ENCODE measurements around the gene IQGAP2.
A peak's percentile ranks its signal among the peaks of the same experiment; 100 is the strongest.

IQGAP2 gene

GRCh38 chr5:76451031-76451701, 48.1 kb downstream of the IQGAP2 start:
- DNase-seq = no peak

DNA sequence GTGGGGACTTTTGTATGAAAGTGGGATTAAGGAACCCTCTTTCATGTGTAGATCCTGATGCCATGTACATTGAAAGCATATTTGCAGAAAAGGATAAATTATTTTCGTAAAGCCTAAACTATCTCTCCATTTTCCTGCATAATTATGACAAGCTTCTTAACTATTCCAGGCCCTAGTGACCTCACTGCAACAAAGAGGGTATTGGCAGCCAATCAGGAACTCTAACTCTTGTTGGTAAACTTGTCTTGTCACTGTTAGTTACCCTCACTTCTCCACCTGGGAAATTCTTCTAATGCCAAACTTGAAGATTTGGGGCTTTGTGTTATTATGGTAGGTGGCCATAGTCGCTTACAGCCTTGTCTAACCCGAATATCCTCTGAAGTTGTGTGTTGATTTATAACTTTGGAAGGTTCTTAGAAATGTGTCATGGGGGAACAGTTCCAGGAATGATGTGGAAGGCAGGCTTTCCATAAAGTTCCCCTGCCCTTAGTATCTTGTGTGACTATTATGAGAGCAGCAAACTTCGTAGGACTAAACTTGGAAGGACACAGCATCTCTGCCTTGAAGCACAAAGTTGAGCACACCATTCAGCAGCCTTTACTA, 52.5 kb downstream of the IQGAP2 start:
- no peak for DNase-seq

GRCh38 chr5:76456258-76456657, 53.2 kb downstream of the IQGAP2 start:
- DNase-seq = no peak

DNA sequence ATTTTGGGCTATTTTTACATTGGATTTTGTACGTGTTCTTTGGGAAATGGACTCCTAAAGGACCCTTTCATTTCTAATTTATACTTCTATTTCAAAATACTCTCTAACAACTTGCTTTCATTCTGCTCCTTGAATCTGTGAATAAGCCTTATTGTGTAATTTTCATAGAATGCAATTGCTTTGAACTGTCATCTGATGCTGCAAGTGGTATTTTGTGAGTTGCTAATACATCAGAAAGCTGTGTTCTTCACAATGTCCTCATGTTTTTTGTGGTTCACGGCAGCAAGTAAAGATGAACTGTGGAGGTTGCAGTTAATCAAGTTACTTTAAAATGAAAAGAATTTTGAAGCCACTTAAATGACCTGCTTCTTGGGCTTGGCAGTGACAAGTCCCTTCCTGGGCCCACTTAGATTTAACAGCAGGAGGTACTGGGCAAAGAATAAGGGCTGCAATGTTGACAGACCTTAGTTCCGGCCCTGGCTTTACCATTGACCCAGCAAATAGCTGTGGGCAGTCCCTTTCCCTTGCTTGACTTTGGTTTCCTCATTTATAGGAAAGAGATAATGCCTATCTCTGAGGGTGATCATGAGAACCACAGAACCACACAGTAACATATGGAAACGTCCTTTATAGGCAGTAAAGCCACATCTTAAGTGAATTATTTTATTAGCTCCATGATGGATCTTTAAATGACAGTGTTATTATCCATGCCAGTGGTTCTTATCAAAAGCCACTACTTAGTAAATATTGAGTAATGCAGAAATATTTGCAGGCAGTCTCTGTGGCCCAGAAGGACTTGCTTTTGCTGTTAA, 54.8 kb downstream of the IQGAP2 start:
- DNase-seq = peak; percentile 8

- DNase-seq = no peak
Measured at GRCh38 chr5:76458486-76458830, 55.4 kb downstream of the IQGAP2 start.

DNA sequence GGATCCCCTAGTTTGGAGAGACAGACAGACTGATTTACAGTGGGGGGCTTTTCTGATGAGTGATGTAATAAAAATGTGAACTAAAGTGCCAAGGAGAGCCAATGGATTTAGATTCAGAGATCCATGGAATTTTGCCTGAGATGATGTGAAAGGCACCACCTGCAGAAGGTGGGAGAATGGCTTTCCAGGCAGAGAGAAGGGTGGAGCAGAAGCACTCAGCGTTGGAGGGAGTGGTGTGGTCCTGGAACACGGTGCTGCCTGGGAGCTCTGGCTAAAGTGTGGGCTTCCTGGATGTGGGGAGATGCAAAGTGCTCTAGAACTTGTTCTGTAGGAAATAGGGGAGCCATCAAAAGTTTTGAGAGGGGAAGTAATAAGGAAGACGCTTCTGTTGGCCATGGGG, 57.0 kb downstream of the IQGAP2 start:
- DNase-seq = no peak

DNA sequence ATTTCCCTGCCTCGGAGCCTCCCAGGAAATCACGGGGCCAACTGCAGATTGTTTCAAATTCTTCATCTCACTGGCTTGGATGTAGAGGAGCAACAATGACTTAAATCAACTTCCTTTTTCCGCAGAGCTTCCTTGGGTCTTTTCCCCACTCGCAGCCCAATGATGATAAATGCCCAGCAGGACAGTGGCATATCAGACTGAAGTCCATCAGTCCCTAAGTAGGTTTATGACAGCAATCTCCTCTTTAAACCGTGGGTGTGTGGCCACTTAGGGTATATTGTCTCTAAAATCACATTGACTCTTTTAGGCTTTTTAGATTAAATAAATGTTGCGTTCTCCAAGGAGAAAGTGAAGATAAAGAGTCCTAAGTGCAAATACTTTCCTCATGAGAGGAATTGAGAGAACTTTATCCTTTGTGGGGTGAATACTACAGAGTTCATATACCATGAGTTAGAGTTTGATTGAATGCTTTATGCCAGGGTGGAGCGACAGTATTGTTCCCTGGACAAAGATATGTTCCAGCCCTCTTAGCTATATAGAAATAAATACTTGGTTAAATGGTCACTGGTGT, 59.1 kb downstream of the IQGAP2 start:
- DNase-seq = no peak

- DNase-seq = no peak
Measured at GRCh38 chr5:76467216-76467615, 64.1 kb downstream of the IQGAP2 start.

DNA sequence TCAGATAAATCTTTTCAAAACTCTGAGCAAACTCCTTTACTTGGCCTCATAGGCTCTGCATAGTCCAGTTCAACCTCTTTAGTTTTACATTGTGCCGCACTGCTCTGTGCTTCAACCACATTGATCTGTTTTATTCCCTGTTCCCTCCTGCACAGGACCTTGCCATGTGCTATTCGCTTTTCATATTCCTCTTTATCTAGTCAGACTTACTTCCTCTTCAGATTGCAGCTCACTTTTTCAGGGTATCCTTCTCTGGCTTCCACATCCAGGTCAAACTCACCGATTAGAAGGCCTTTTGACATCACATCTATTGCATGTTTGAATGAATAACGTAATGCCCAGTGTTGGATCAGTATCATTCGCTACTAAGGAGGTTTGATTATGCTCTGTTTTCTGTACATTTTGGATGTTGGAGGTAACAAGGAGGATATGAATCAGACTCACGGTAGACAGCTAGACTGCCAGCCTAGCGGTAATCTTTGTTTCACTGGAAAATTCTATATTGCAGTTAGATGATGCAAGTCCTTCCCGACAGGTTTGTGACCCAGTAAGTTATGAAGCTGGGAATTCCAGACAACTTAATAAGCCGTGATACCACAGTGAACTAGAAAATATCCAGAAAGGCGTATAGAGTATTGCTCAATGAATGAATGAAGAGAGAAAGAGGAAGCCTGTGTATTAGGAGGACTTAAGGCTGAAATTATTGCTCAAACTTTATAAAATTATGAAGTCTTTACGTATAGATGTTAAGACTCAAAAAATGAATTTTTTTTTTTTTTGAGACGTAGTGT, 65.7 kb downstream of the IQGAP2 start:
- DNase-seq = no peak

GRCh38 chr5:76469656-76470290, 66.7 kb downstream of the IQGAP2 start:
- DNase-seq = no peak

DNA sequence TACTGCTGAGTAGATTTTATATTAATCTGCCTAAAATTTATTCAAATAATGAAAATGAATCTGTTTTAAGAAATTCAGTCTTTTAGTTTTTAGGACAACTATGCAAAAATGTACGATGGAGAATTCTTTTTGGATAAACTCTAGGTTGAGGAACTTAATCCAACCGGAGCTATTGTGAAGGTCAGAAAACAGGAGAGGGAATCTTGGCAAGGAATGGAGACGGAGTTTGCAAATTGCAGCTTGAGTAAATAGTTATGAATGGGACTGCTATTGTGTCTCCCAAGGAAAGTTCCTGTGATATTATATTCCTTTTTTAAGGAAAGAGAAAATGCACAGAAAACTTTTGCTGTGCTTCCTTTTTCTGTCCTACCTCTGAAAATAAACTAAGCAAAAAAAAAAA, 67.9 kb downstream of the IQGAP2 start:
- DNase-seq = no peak

GRCh38 chr5:76471406-76471805, 68.3 kb downstream of the IQGAP2 start:
- no peak for DNase-seq

DNA sequence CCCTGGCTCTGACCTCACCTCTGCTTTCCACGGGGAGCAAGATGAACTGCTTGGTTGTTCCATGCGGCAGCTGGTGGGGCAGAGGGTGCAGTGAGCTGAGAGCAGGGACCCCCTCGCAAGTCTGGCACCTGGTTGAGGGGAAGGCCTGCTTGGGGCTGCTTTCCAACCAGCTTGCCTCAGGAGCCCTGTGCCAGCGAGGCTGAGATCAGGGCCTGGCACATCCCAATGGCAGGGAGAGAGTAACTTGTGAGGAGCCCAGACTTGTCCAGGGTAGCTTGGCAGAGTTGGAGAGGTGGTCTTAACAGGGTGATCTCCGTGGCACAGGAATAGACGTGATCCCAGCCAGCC, 68.9 kb downstream of the IQGAP2 start:
- DNase-seq = no peak

GRCh38 chr5:76472335-76473008, 69.4 kb downstream of the IQGAP2 start:
- peak; percentile 12 for DNase-seq

GRCh38 chr5:76473009-76473336, 69.9 kb downstream of the IQGAP2 start:
- DNase-seq = no peak

- DNase-seq = no peak
Measured at GRCh38 chr5:76473661-76474060, 70.6 kb downstream of the IQGAP2 start.

- DNase-seq = no peak
Measured at GRCh38 chr5:76474377-76474776, 71.3 kb downstream of the IQGAP2 start.

DNA sequence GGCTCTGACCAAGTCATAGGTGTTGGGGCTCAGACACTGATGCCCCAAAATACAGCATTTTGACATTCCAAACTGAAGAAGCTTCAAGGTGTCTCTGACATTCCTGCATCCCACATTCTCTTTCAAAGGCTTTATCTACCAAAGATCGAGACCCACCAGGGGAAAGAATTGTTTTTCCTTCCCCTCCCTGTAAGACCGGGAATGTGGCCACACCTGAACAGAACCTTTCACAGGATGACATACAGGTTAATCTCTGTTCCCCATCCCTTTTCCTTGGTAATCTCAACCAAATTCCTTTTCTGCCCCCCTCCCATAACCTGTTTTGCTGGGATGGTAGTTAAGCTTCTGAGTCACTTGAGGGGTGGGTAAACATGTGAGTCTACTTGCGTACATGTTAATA, 72.3 kb downstream of the IQGAP2 start:
- no peak for DNase-seq

DNA sequence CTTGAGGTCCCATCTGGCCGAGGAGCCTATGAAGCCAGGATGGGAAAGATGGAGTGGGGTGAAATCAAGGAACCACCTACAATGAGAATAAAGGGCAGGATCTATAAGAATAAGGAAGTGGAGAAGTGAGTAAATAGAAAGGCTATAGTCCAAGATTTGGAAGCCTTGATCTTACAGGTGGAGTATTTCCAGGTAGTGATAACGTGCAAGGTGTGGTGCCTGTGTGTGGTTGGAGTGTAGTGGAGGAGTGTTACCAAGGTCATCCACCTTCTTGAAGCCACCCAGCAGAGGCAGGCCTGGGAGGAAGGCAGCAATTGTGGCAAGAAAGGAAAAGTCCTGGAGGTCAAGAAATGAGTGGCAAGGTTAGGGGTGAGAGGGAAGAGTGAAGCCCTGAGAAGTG, 72.9 kb downstream of the IQGAP2 start:
- DNase-seq = no peak

DNA sequence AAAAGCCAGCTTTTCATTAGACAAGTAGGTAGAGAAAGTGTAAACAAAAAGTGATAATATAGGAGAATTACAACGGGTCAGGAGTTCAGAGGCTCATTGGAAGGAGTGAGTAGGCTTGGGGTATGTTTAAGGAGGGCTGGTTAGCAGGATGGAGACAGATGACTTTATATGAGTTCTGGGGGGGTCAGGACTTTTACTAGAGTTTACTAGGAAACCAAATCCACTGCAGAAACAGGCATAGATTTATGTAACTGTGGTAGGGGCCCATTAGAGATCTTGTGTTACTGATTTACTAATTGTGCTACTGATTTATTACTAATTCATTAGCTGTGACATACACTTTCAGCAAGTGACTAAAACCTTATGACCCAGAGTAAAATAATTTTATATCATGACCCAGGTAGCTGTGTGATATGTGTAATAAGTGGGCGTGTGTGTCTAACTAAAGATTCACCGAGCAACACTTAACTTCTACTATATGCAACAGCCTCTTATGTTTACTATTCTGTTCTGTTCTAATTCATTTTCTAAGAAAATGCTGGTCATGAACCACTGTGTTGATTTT, 73.5 kb downstream of the IQGAP2 start:
- DNase-seq = no peak

GRCh38 chr5:76477061-76477460, 74.0 kb downstream of the IQGAP2 start:
- DNase-seq = no peak

- no peak for DNase-seq
Measured at GRCh38 chr5:76477571-76477970, 74.5 kb downstream of the IQGAP2 start.
